ENCODE measurements around the gene SNAPC3.

- TF ChIP-seq EZH2 (IDR thresholded peaks at IDR 0.05; ENCODE audit: insufficient read depth, poor library complexity, severe bottlenecking), result no peak
- no peak for TF ChIP-seq EZH2phosphoT487 (IDR thresholded peaks at IDR 0.05; ENCODE audit: insufficient read depth, low read depth)
Measured at GRCh38 chr9:15433661-15434060, 11.0 kb downstream of the SNAPC3 start.

Data from GM23248 (cell line).